Fibroblast of villous mesenchyme (primary cell): Measurements from ENCODE around the gene NPAS2. TPM values are rescaled to one million over a fixed set of nuclear protein-coding genes. Genes with fewer than 3 reads are reported as not detected.

Experiments
- DNase-seq: peaks from one replicate; pipeline ENCODE4 v3.0.0-alpha.2; 2010; ENCODE audit warnings: low read depth
- H3K4me3 ChIP-seq: 2 replicates; pipeline ENCODE4 v1.5.1; 2011; ENCODE audit warnings: low read depth, mild to moderate bottlenecking, low read length
- CTCF ChIP-seq: IDR thresholded peaks from 2 replicates; pipeline ENCODE4 v1.5.1; 2012; ENCODE audit warnings: low read depth, mild to moderate bottlenecking, low read length; ENCODE audit not compliant: insufficient read depth
- total RNA-seq: library from RNA; depleted of rRNA; stranded (reverse); fragments of >200 nt; gene quantifications from 2 replicates; pipeline ENCODE4 v1.2.3, GENCODE V29; 2012

The NPAS2 gene
- total RNA-seq, 1 donor: 17.3 TPM

- no peak overlapping the region for H3K4me3 ChIP-seq
- no peak for TF ChIP-seq CTCF
- DNase-seq: no peak
Observed at GRCh38 chr2:100954044-100954420, 134.1 kb downstream of the NPAS2 start.

DNA sequence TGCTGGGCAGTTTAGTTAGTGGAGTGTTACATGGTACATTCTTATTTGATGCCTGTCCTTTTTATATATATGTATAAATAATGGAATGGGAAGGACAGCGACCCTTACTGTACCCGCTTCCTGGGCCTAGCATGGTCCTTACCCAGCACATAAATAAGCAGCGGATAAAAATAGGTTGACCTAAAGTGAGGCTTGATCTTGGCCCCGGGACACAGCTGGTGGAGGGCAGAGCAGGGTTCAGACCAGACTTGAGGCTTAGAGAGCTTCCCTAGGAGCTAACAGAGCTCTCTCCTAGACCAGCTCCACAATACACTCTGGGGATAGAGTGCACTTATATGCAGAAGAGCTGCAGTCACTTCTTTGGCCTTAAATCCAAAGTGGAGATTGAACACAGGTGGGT, 135.3 kb downstream of the NPAS2 start:
- no peak for DNase-seq
- no peak overlapping the region for H3K4me3 ChIP-seq
- no peak for TF ChIP-seq CTCF

GRCh38 chr2:100956081-100956480, 136.1 kb downstream of the NPAS2 start:
- TF ChIP-seq CTCF: no peak
- DNase-seq: no peak
- no peak overlapping the region for H3K4me3 ChIP-seq

DNA sequence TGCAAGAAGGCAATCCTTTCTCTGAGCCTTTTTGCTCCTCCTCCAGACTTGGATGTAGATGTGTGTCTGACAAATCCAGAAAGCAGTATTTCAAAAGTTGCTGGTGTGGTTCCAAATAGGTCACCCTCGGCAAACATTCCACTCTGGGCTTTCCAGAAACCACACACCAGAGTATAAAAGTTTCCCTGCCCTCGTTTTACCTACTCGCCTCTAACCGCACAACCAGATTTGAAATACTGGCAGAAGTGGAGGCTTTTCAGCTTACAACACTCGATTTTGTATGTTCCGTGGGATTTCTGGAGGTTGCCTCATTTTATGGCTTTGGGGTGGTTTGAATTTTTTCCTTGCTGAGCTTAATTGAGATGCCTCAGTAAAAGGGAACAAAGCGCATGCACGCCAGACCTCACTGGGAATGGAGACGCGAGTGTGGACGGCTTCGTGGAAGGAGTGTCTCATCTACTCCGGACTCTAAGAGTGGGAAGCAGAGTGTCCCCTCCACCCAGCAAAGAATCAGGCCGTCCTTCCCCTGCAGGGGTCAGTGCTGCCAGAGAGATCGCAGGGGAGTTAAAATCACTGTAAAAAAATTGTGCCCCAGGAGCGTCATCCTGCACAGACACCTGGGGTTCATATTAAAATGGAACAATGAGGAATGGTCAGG, 138.2 kb downstream of the NPAS2 start:
- peak; percentile 14 for TF ChIP-seq CTCF
- peak; percentile 93 for DNase-seq
- no peak overlapping the region for H3K4me3 ChIP-seq

DNA sequence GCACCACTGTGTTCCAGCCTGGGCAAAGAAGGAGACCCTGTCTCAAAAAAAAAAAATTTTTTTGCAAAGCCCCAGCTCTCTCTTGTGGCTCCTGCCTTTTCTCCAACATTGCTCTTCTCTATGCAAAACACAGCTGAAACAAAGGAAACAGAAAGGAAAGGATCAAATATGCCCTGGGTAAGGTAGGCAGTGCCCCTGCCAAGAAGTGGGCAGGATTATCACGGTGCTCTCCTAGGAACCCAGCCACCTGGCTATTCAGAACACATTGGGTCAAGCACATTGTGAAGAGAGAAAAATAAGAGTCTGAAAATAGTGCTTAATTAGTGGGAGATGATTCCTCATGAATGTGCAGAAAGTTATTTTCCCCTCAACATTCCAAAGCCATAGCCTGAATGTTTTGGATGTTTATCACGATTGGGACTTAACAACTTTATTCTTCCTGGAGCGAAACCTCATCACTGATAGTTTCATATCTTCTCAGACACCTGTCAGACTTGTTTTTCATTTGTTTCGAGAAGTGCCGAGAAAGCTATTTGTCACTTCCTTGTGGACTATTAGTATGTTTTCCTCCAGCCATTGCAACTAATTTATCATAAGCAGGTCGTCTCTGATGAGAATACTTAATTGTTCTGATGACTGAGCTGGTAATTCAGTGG, 139.4 kb downstream of the NPAS2 start:
- no peak for TF ChIP-seq CTCF
- H3K4me3 ChIP-seq: no peak overlapping the region
- peak; percentile 21 for DNase-seq

- no peak for TF ChIP-seq CTCF
Observed at GRCh38 chr2:100960688-100961087, 140.7 kb downstream of the NPAS2 start.

More at GRCh38 chr2:100960688-100961087, 140.7 kb downstream of the NPAS2 start:
- no peak for DNase-seq
- no peak overlapping the region for H3K4me3 ChIP-seq
